Osteoblast (primary cell): ENCODE data around the gene CDK17. TPM values are rescaled to one million over a fixed set of nuclear protein-coding genes. Genes with fewer than 3 reads are reported as not detected.
A peak's percentile ranks its signal among the peaks of the same experiment; 100 is the strongest.

Experiments used
- DNase-seq: peaks from one replicate; pipeline ENCODE4 v3.0.0; 2011; ENCODE audit warnings: low spot score, mixed read lengths; ENCODE audit not compliant: insufficient read length; ENCODE audit errors: missing footprints
- H2AFZ ChIP-seq: 2 replicates; pipeline ENCODE4 v1.6.0; 2011; ENCODE audit warnings: mild to moderate bottlenecking, low read length
- H3K27ac ChIP-seq: 2 replicates; pipeline ENCODE4 v1.5.1; 2011; ENCODE audit warnings: mild to moderate bottlenecking, low read depth, low read length, moderate library complexity
- H3K27me3 ChIP-seq: 2 replicates; pipeline ENCODE4 v1.6.0; 2012; ENCODE audit warnings: mild to moderate bottlenecking, control low read depth, inconsistent platforms, low read length, moderate library complexity; ENCODE audit not compliant: insufficient read depth
- H3K36me3 ChIP-seq: 2 replicates; pipeline ENCODE4 v1.5.1; 2011; ENCODE audit warnings: mild to moderate bottlenecking, low read length, control low read depth, moderate library complexity; ENCODE audit not compliant: insufficient read depth
- H3K4me1 ChIP-seq: 2 replicates; pipeline ENCODE4 v1.5.1; 2011; ENCODE audit warnings: mild to moderate bottlenecking, low read length, control low read depth, moderate library complexity; ENCODE audit not compliant: insufficient read depth
- H3K4me2 ChIP-seq: 2 replicates; pipeline ENCODE4 v1.6.0; 2011; ENCODE audit warnings: mild to moderate bottlenecking, low read length; ENCODE audit not compliant: insufficient read depth
- H3K4me3 ChIP-seq: fragments of 200-600 bp; sonication (generic); 3 replicates; pipeline ENCODE4 v1.5.1; 2012; ENCODE audit warnings: mild to moderate bottlenecking, low read length, inconsistent platforms; ENCODE audit not compliant: insufficient read depth
- H3K79me2 ChIP-seq: 2 replicates; pipeline ENCODE4 v1.6.0; 2012; ENCODE audit warnings: mild to moderate bottlenecking, low read length, control low read depth, inconsistent platforms; ENCODE audit not compliant: insufficient read depth
- H3K9me3 ChIP-seq: 2 replicates; pipeline ENCODE4 v1.5.1; 2011; ENCODE audit warnings: low read depth, low read length, control low read depth
- H4K20me1 ChIP-seq: 2 replicates; pipeline ENCODE4 v1.6.0; 2012; ENCODE audit warnings: mild to moderate bottlenecking, low read length, control low read depth; ENCODE audit not compliant: insufficient read depth
- total RNA-seq: library from RNA; depleted of rRNA; stranded (reverse); fragments of >200 nt; gene quantifications from 2 replicates; pipeline ENCODE4 v1.2.3, GENCODE V29; 2012
- TF ChIP-seq, protein P1 (sequence below): IDR thresholded peaks from 2 replicates; pipeline ENCODE4 v1.5.1; 2011; ENCODE audit warnings: mild to moderate bottlenecking, low read depth, low read length, moderate library complexity; ENCODE audit errors: extremely low read depth

Gene CDK17
- total RNA-seq, 1 donor = 68.0 TPM

DNA sequence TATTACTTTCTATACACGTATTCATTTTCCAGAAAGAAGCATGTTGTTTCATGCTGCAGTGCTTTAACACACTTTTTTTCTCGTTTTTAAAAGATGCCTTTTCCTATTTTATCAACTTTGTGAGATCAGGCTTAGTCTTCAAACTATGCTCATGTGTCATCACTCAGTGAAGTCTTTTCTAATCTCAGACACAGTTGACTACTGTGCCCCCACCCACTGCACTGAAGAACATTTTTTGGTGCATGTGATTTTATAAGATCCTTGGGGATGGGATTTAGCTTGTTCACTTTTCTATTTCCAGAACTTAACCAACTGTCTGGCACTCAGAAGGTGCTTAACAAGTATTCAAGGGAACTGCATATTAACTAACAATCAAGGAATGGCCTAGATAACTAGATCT is 85.5 kb downstream of the CDK17 start:
- peak; percentile 54 for DNase-seq
- Histone ChIP-seq H3K4me2 (no peak overlapping the region), H4K20me1 (peaks cover 8% of the 10 kb centered on the region), H3K36me3 (peaks cover 6% of the 10 kb centered on the region), H3K4me1 (peaks cover 9% of the 10 kb centered on the region), H3K27ac (no peak overlapping the region), H3K4me3 (no peak overlapping the region), H3K9me3 (no peaks in the 10 kb centered on the region), H2AFZ (no peak overlapping the region), H3K27me3 (no peaks in the 10 kb centered on the region), H3K79me2 (peaks cover 52% of the 10 kb centered on the region)
- TF ChIP-seq, protein P1, sequence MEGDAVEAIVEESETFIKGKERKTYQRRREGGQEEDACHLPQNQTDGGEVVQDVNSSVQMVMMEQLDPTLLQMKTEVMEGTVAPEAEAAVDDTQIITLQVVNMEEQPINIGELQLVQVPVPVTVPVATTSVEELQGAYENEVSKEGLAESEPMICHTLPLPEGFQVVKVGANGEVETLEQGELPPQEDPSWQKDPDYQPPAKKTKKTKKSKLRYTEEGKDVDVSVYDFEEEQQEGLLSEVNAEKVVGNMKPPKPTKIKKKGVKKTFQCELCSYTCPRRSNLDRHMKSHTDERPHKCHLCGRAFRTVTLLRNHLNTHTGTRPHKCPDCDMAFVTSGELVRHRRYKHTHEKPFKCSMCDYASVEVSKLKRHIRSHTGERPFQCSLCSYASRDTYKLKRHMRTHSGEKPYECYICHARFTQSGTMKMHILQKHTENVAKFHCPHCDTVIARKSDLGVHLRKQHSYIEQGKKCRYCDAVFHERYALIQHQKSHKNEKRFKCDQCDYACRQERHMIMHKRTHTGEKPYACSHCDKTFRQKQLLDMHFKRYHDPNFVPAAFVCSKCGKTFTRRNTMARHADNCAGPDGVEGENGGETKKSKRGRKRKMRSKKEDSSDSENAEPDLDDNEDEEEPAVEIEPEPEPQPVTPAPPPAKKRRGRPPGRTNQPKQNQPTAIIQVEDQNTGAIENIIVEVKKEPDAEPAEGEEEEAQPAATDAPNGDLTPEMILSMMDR = no peak

- no peak overlapping the region for H3K4me2 ChIP-seq
- H3K4me3 ChIP-seq = no peak overlapping the region
- H3K9me3 ChIP-seq = no peaks in the 10 kb centered on the region
- DNase-seq = no peak
- TF ChIP-seq, protein P1 = no peak
- H3K27ac ChIP-seq = no peak overlapping the region
- peaks cover 10% of the 10 kb centered on the region for H3K36me3 ChIP-seq
- H3K27me3 ChIP-seq = no peaks in the 10 kb centered on the region
- peaks cover 9% of the 10 kb centered on the region for H3K4me1 ChIP-seq
- H3K79me2 ChIP-seq = peaks cover 64% of the 10 kb centered on the region
- H2AFZ ChIP-seq = no peak overlapping the region
- H4K20me1 ChIP-seq = peaks cover 8% of the 10 kb centered on the region
Measured at GRCh38 chr12:96313606-96314005, 86.6 kb downstream of the CDK17 start.

- Histone ChIP-seq H2AFZ (no peak overlapping the region), H3K79me2 (peaks cover 81% of the 10 kb centered on the region), H3K4me1 (peaks cover 9% of the 10 kb centered on the region), H3K4me3 (no peak overlapping the region), H3K9me3 (no peaks in the 10 kb centered on the region), H3K27ac (no peak overlapping the region), H4K20me1 (peaks cover 8% of the 10 kb centered on the region), H3K36me3 (peaks cover 10% of the 10 kb centered on the region), H3K4me2 (no peak overlapping the region), H3K27me3 (no peaks in the 10 kb centered on the region)
- TF ChIP-seq, protein P1 = no peak
- no peak for DNase-seq
Measured at GRCh38 chr12:96311191-96311590, 89.0 kb downstream of the CDK17 start.

DNA sequence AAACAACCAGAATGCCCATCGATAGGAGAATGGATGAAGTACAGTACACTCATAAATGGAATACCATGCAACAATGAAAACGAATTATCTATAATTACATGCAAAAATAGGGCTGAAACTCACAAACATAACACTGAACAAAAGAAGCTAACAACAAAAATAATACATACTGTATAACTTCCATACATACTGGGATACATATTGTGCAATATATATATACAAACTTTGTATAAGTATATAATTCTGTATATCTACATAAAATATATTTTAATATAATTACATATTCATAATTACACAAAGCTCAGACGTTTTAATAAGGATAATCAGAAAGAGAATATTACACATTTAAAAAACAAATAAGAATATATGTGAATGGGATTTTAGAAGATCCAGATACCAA is 90.2 kb downstream of the CDK17 start:
- Histone ChIP-seq H3K36me3 (peaks cover 10% of the 10 kb centered on the region), H3K4me3 (no peak overlapping the region), H2AFZ (no peak overlapping the region), H3K27ac (no peak overlapping the region), H3K9me3 (no peaks in the 10 kb centered on the region), H3K27me3 (no peaks in the 10 kb centered on the region), H3K4me2 (no peak overlapping the region), H3K4me1 (peaks cover 9% of the 10 kb centered on the region), H3K79me2 (peaks cover 82% of the 10 kb centered on the region), H4K20me1 (peaks cover 8% of the 10 kb centered on the region)
- DNase-seq = no peak
- TF ChIP-seq, protein P1 = no peak
